ENCODE data around the gene HID1.
"Not testable (repeated sequence)": the region's sequence is repeated elsewhere in the genome, so short reads cannot be mapped to it uniquely, and the experiment has no call there.

Gene HID1

DNA sequence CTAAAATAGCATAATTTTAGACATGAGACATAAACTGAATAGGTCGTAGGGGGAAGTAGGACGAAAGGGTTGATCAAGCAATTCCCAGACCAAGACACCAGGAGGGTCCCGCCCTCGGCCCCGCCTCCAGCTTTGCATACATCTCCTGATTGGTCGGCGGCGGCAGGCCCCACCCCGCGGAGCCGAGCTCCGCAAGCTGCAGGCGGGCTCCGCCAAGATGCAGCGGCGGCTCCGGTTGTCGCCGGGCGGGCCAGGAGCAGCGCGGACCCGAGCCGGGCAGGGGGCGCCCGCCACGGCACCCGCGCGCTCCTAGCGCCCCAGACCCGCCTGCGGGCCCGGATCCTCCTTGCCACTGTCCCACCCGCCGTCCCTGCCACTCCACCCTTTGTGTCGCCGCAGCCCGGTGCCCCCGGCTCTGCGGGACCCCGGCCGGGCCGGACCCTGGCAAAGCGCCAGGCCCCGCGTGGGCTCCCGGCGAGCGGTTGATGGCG, 14.9 kb upstream of the HID1 start, which contains the start of gene CDR2L:
TSS of gene CDR2L (plus strand) at position 215 of the 491 bp plus-strand sequence. CDS start 412 bp downstream, outside the sequence.
- Histone ChIP-seq H3K4me3 (peak within 1 kb of the TSS; percentile 83), H3K36me3 (replicated peaks) (no peaks in the 10 kb centered on the region; the same call in 1 of the 2 replicates), H3K4me1 (peaks cover 16% of the 10 kb centered on the region), H3K27me3 (ENCODE audit: low read depth) (no peaks in the 10 kb centered on the region), H3K9me3 (no peaks in the 10 kb centered on the region)
- in situ Hi-C loops (cut with MboI; ENCODE audit: low sequenced_read_pairs) = no loop called here
- DNase-seq (ENCODE audit: low spot score in 2 of 2) = peak; percentile 91 to 98

DNA sequence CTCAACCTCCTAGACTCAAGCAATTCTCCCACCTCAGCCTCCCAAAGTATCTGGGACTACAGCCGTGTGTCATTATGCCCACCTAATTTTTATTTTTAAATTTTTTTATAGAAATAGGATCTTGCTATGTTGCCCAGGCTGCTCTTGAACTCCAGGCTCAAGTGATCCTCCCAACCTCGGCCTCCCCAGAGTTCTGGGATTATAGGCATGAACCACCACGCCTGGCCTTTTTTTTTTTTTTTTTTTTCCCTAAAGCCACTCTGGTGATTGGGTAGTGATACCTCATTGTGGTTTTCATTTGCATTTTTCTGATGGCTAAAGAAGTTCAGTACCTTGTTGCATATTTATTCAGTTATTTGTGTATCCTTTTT, 13.6 kb upstream of the HID1 start:
- no peak for DNase-seq (ENCODE audit: low spot score in 2 of 2)
- H3K4me3 ChIP-seq = no peak overlapping the region
- in situ Hi-C loops (cut with MboI; ENCODE audit: low sequenced_read_pairs) = no loop called here
- H3K27me3 ChIP-seq (ENCODE audit: low read depth) = no peaks in the 10 kb centered on the region
- H3K36me3 ChIP-seq (replicated peaks) = no peaks in the 10 kb centered on the region; the same call in 1 of the 2 replicates
- H3K4me1 ChIP-seq = peaks cover 24% of the 10 kb centered on the region
- H3K9me3 ChIP-seq = no peaks in the 10 kb centered on the region

DNA sequence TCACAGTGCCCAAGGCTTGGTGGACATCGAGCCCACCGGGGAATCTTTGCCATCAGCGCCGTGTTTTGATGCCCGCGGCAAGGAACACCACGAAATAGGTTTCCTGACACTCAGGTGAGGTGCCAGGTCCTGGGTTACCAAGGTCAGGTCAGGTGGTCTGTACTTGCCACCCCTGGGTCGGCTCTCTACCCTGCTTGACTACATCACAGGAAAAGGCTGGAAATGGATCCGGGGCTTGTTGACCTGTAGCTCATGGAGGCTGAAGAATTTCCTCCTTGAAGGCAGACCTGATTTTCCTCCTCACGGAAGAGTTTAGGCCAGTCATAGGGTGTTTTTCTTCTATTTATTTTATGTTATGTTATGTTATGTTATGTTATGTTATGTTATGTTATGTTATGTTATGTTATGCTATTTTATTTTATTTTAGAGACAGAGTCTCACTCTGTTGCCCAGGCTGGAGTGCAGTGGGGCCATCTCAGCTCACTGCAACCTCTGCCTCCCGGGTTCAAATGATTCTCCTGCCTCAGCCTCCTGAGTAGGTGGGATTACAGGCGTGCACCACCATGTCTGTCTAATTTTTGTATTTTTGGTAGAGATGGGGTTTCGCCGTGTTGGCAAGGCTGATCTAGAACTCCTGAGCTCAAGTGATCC, 10.2 kb upstream of the HID1 start:
- DNase-seq (ENCODE audit: low spot score in 2 of 2); H3K36me3 ChIP-seq (replicated peaks); H3K9me3 ChIP-seq; in situ Hi-C loops (cut with MboI; ENCODE audit: low sequenced_read_pairs); H3K27me3 ChIP-seq (ENCODE audit: low read depth): not testable (repeated sequence)
- H3K4me3 ChIP-seq = peak overlapping the region; percentile 58
- H3K4me1 ChIP-seq = peaks cover 18% of the 10 kb centered on the region

GRCh38 chr17:74981979-74982662, 9.6 kb upstream of the HID1 start:
- H3K4me3 ChIP-seq = peak overlapping the region; percentile 58
- H3K36me3 ChIP-seq (replicated peaks) = no peaks in the 10 kb centered on the region; the same call in 1 of the 2 replicates
- no peaks in the 10 kb centered on the region for H3K27me3 ChIP-seq (ENCODE audit: low read depth)
- in situ Hi-C loops (cut with MboI; ENCODE audit: low sequenced_read_pairs) = no loop called here
- no peaks in the 10 kb centered on the region for H3K9me3 ChIP-seq
- H3K4me1 ChIP-seq = peaks cover 17% of the 10 kb centered on the region
- DNase-seq (ENCODE audit: low spot score in 2 of 2) = peak; percentile 77 to 91

GRCh38 chr17:74981318-74981978, 8.9 kb upstream of the HID1 start:
- no peak for DNase-seq (ENCODE audit: low spot score in 2 of 2)
- no peaks in the 10 kb centered on the region; the same call in 1 of the 2 replicates for H3K36me3 ChIP-seq (replicated peaks)
- no peaks in the 10 kb centered on the region for H3K9me3 ChIP-seq
- H3K4me1 ChIP-seq = peaks cover 14% of the 10 kb centered on the region
- peak overlapping the region; percentile 58 for H3K4me3 ChIP-seq
- H3K27me3 ChIP-seq (ENCODE audit: low read depth) = no peaks in the 10 kb centered on the region
- in situ Hi-C loops (cut with MboI; ENCODE audit: low sequenced_read_pairs) = no loop called here

GRCh38 chr17:74979408-74980146, 7.0 kb upstream of the HID1 start:
- no peaks in the 10 kb centered on the region for H3K27me3 ChIP-seq (ENCODE audit: low read depth)
- H3K36me3 ChIP-seq (replicated peaks) = no peaks in the 10 kb centered on the region; the same call in 1 of the 2 replicates
- DNase-seq (ENCODE audit: low spot score in 2 of 2) = no peak
- no peak overlapping the region for H3K4me3 ChIP-seq
- in situ Hi-C loops (cut with MboI; ENCODE audit: low sequenced_read_pairs) = no loop called here
- peaks cover 18% of the 10 kb centered on the region for H3K4me1 ChIP-seq
- no peaks in the 10 kb centered on the region for H3K9me3 ChIP-seq

DNA sequence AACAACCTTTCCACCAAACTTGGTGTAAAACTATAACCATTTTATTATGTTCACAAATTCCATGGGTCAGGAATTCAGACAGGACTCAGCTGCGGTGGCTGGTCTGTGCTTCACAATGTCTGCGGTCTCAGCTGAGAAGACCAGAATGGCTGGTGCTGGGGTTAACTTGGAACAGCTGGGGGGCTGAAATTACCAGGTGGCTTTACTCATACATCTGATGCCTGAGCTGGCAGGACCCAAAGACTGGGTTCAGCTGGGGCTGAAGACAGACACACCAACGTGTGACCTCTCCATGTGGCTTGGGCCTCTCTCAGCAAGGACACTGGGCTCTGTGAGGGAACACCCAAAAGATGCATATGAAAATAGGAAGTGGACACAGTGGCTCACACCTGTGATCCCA, 5.7 kb upstream of the HID1 start:
- no peaks in the 10 kb centered on the region for H3K9me3 ChIP-seq
- H3K4me1 ChIP-seq = peaks cover 18% of the 10 kb centered on the region
- no peak overlapping the region for H3K4me3 ChIP-seq
- no peaks in the 10 kb centered on the region for H3K27me3 ChIP-seq (ENCODE audit: low read depth)
- no peaks in the 10 kb centered on the region; the same call in 1 of the 2 replicates for H3K36me3 ChIP-seq (replicated peaks)
- in situ Hi-C loops (cut with MboI; ENCODE audit: low sequenced_read_pairs) = no loop called here
- DNase-seq (ENCODE audit: low spot score in 2 of 2) = no peak

DNA sequence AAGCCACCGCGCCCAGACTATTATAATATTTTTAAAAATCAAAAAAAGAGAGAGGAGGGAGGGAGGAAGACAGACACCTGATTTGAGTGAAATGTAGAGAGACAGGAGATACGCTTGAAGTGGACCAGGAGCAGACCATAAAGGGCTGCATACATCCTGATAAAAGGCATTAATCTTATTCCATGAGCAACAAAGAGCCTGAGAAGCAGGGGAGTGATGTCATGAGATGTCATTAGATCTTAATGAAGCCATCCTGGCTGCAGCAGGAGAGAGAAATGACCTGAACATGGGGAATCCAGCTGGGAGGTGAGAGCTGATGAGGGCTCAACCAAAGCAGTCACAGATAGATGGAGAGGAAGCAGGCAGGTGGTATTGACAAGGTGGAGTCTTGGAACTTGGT, 5.2 kb upstream of the HID1 start:
- no peaks in the 10 kb centered on the region for H3K9me3 ChIP-seq
- in situ Hi-C loops (cut with MboI; ENCODE audit: low sequenced_read_pairs) = no loop called here
- no peak for DNase-seq (ENCODE audit: low spot score in 2 of 2)
- no peaks in the 10 kb centered on the region for H3K36me3 ChIP-seq (replicated peaks)
- no peaks in the 10 kb centered on the region for H3K27me3 ChIP-seq (ENCODE audit: low read depth)
- peaks cover 16% of the 10 kb centered on the region for H3K4me1 ChIP-seq
- H3K4me3 ChIP-seq = no peak overlapping the region

GRCh38 chr17:74975943-74976342, 3.4 kb upstream of the HID1 start:
- no peaks in the 10 kb centered on the region for H3K36me3 ChIP-seq (replicated peaks)
- H3K27me3 ChIP-seq (ENCODE audit: low read depth) = no peaks in the 10 kb centered on the region
- no peaks in the 10 kb centered on the region for H3K9me3 ChIP-seq
- in situ Hi-C loops (cut with MboI; ENCODE audit: low sequenced_read_pairs) = no loop called here
- H3K4me1 ChIP-seq = peaks cover 12% of the 10 kb centered on the region
- DNase-seq (ENCODE audit: low spot score in 2 of 2) = no peak
- no peak overlapping the region for H3K4me3 ChIP-seq

GRCh38 chr17:74972973-74973328, 392 bp upstream of the HID1 start:
- H3K4me1 ChIP-seq = peaks cover 12% of the 10 kb centered on the region
- H3K9me3 ChIP-seq = no peaks in the 10 kb centered on the region
- H3K27me3 ChIP-seq (ENCODE audit: low read depth) = no peaks in the 10 kb centered on the region
- DNase-seq (ENCODE audit: low spot score in 2 of 2) = no peak
- no peaks in the 10 kb centered on the region for H3K36me3 ChIP-seq (replicated peaks)
- in situ Hi-C loops (cut with MboI; ENCODE audit: low sequenced_read_pairs) = no loop called here
- peak overlapping the region; percentile 71 for H3K4me3 ChIP-seq

- no peaks in the 10 kb centered on the region for H3K36me3 ChIP-seq (replicated peaks)
- DNase-seq (ENCODE audit: low spot score in 2 of 2) = no peak
- H3K9me3 ChIP-seq = no peaks in the 10 kb centered on the region
- peak overlapping the region; percentile 71 for H3K4me3 ChIP-seq
- in situ Hi-C loops (cut with MboI; ENCODE audit: low sequenced_read_pairs) = no loop called here
- H3K4me1 ChIP-seq = peaks cover 12% of the 10 kb centered on the region
- H3K27me3 ChIP-seq (ENCODE audit: low read depth) = no peaks in the 10 kb centered on the region
Observed at GRCh38 chr17:74971842-74972106, 785 bp downstream of the HID1 start.

DNA sequence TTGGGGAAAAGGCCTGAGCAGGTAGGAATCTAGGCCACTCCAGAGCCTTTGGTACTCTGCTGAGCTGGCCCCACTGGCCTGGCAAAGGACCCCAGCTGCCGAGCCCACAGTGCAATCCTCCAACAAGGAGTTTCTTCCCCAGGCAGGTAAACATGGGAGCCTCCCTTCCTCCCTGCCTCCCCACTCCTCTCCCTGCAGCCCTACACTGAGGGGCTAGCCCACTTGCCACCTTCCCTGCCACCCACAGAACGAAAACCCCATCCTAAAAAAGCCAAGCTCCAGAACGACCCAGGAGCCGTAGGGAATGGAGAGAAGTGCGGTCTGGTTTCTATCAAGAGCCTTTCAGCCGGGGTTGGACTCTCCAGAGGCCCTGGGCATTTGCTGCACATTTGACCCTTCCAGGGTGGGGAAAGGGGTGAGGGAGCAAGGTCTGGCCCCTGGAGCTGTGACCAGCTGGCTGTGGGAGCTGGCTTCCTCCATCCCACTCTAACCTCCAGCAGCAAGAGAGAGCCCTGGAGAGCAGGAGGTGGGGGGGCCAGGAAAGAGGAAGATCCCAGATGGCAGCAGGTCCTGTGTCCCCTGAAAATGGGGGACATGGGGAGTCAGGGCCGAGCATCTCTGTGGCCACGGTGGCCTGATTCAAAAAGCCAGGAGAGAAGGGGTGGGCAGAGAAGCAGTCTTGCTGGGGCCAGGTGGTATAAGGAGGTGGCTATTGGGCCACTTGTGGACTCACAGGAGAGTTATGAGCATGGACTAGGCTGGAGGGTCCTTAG, 1.3 kb downstream of the HID1 start:
- Histone ChIP-seq H3K4me1 (peaks cover 12% of the 10 kb centered on the region), H3K36me3 (replicated peaks) (no peaks in the 10 kb centered on the region), H3K4me3 (peak overlapping the region; percentile 71), H3K27me3 (ENCODE audit: low read depth) (no peaks in the 10 kb centered on the region), H3K9me3 (no peaks in the 10 kb centered on the region)
- DNase-seq (ENCODE audit: low spot score in 2 of 2) = no peak
- in situ Hi-C loops (cut with MboI; ENCODE audit: low sequenced_read_pairs) = no loop called here

DNA sequence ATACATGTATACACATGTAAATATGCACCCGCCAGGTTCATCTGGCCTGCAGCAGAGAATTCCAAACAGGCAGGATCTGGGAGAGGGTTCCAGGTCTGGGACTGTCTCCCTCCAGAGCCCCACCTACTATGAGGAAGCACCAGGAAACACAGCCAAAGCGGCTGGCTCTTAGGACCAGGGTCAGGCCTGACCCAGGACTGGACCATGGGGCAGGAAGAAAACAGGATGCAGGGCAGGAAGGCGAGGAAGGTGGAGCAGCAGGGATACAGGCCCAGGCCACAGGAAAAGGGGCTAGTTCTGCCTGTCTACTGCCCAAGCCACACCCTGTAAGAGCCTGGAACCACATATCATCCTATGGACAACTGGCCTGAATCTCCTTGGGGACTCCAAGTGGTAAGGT, 2.2 kb downstream of the HID1 start:
- H3K36me3 ChIP-seq (replicated peaks) = no peaks in the 10 kb centered on the region
- no peak overlapping the region for H3K4me3 ChIP-seq
- H3K27me3 ChIP-seq (ENCODE audit: low read depth) = no peaks in the 10 kb centered on the region
- H3K4me1 ChIP-seq = peaks cover 12% of the 10 kb centered on the region
- H3K9me3 ChIP-seq = no peaks in the 10 kb centered on the region
- DNase-seq (ENCODE audit: low spot score in 2 of 2) = no peak
- in situ Hi-C loops (cut with MboI; ENCODE audit: low sequenced_read_pairs) = no loop called here
